BLaER1 treated with 17β-estradiol and CSF1 and Interleukin-3, amounts not matched to agents 10 nM and 100 nM (cell line): ENCODE measurements around the gene NADK.
"Not testable (repeated sequence)": the region's sequence is repeated elsewhere in the genome, so short reads cannot be mapped to it uniquely, and the experiment has no call there.

Source experiments
- H3K27ac ChIP-seq, 11 experiments: shearing (Covaris generic); formaldehyde crosslinking; 2 replicates each; pipeline ENCODE4 v1.8.1; 2022
- H3K27me3 ChIP-seq, 11 experiments: shearing (Covaris generic); formaldehyde crosslinking; 2 replicates each; pipeline ENCODE4 v1.8.1; 2022
- H3K36me3 ChIP-seq, 11 experiments: shearing (Covaris generic); formaldehyde crosslinking; 2 replicates each; pipeline ENCODE4 v1.8.1; 2022
- H3K4me1 ChIP-seq, 10 experiments: shearing (Covaris generic); formaldehyde crosslinking; 2 replicates each; pipeline ENCODE4 v1.8.1; 2022
- H3K4me2 ChIP-seq, 11 experiments: shearing (Covaris generic); formaldehyde crosslinking; 2 replicates each; pipeline ENCODE4 v1.8.1; 2022
- H3K4me3 ChIP-seq, 10 experiments: shearing (Covaris generic); formaldehyde crosslinking; 2 replicates each; pipeline ENCODE4 v1.8.1; 2022
- H3K9ac ChIP-seq, 11 experiments: shearing (Covaris generic); formaldehyde crosslinking; 2 replicates each; pipeline ENCODE4 v1.8.1; 2022
- H3K9me3 ChIP-seq, 11 experiments: shearing (Covaris generic); formaldehyde crosslinking; replicated peaks in 1 of 11; 2 replicates each; pipeline ENCODE4 v1.8.1; 2022
- H4K20me1 ChIP-seq, 11 experiments: shearing (Covaris generic); formaldehyde crosslinking; 2 replicates each; pipeline ENCODE4 v1.8.1; 2022
- Cebpa-rat ChIP-seq, 11 experiments: shearing (Covaris generic); IDR thresholded peaks; 2 replicates each; pipeline ENCODE4 v1.8.1; 2022

NADK gene

GRCh38 chr1:1732381-1732780 lies 45.9 kb downstream of the NADK start:
- Histone ChIP-seq H3K4me2 (no peak overlapping the region), H3K9me3 (no peaks in the 10 kb centered on the region), H3K4me3 (no peak overlapping the region), H3K27ac (0 out of 22 replicates have a peak overlapping the region, but pooled peaks of 1 of the 11 experiments have one; percentile 14), H3K9ac (no peak overlapping the region), H3K27me3 (no peaks in the 10 kb centered on the region), H4K20me1 (peaks cover 0 to 4% (median 0%) of the 10 kb centered on the region in 11 experiments; a peak in 2 of 22 replicates), H3K4me1 (peaks cover 0 to 29% (median 15%) of the 10 kb centered on the region in 10 experiments; a peak in 12 of 20 replicates), H3K36me3 (peaks cover 49 to 82% (median 66%) of the 10 kb centered on the region in 11 experiments)
- no peak for TF ChIP-seq Cebpa-rat (IDR thresholded peaks at IDR 0.05)

- no peaks in the 10 kb centered on the region for H3K9me3 ChIP-seq
- H4K20me1 ChIP-seq: peaks cover 0 to 4% (median 0%) of the 10 kb centered on the region in 11 experiments; a peak in 2 of 22 replicates
- H3K36me3 ChIP-seq: peaks cover 46 to 87% (median 60%) of the 10 kb centered on the region in 11 experiments
- no peak overlapping the region for H3K9ac ChIP-seq
- peaks cover 0 to 20% (median 12%) of the 10 kb centered on the region in 10 experiments; a peak in 12 of 20 replicates for H3K4me1 ChIP-seq
- no peak overlapping the region for H3K4me3 ChIP-seq
- no peaks in the 10 kb centered on the region for H3K27me3 ChIP-seq
- peak overlapping the region in 2 of 11 experiments; percentile 5 to 29; a peak in 3 of 22 replicates for H3K27ac ChIP-seq
- no peak for TF ChIP-seq Cebpa-rat (IDR thresholded peaks at IDR 0.05)
- H3K4me2 ChIP-seq: no peak overlapping the region
Measured at GRCh38 chr1:1730870-1731269, 47.4 kb downstream of the NADK start.

- H3K9ac ChIP-seq, H3K4me2 ChIP-seq, H3K4me3 ChIP-seq, H3K9me3 ChIP-seq, H3K27me3 ChIP-seq, H4K20me1 ChIP-seq: not testable (repeated sequence)
- Histone ChIP-seq H3K36me3 (peaks cover 42 to 82% (median 58%) of the 10 kb centered on the region in 11 experiments), H3K27ac (peak overlapping the region in 1 of 11 experiments; percentile 22; a peak in 1 of 22 replicates), H3K4me1 (peaks cover 0 to 20% (median 12%) of the 10 kb centered on the region in 10 experiments; a peak in 12 of 20 replicates)
Measured at GRCh38 chr1:1730230-1730629, 48.0 kb downstream of the NADK start.

GRCh38 chr1:1729116-1729816 lies 49.0 kb downstream of the NADK start:
- H3K27ac ChIP-seq: peak overlapping the region in 7 of 11 experiments; percentile 16 to 85 (median 71); a peak in 13 of 22 replicates
- peaks cover 0 to 20% (median 12%) of the 10 kb centered on the region in 10 experiments; a peak in 12 of 20 replicates for H3K4me1 ChIP-seq
- not testable (repeated sequence) for H4K20me1 ChIP-seq, H3K9me3 ChIP-seq, H3K4me3 ChIP-seq, H3K27me3 ChIP-seq
- peak overlapping the region in 5 of 11 experiments; percentile 60 to 85 (median 67); a peak in 11 of 22 replicates for H3K4me2 ChIP-seq
- H3K9ac ChIP-seq: peak overlapping the region in 9 of 11 experiments; percentile 3 to 74 (median 56); a peak in 15 of 22 replicates
- H3K36me3 ChIP-seq: peaks cover 36 to 73% (median 50%) of the 10 kb centered on the region in 11 experiments

GRCh38 chr1:1728308-1729005 lies 49.8 kb downstream of the NADK start:
- H3K27ac ChIP-seq: peak overlapping the region in 8 of 11 experiments; percentile 16 to 85 (median 64); a peak in 14 of 22 replicates
- H3K4me1 ChIP-seq: peaks cover 0 to 20% (median 12%) of the 10 kb centered on the region in 10 experiments; a peak in 12 of 20 replicates
- H3K4me2 ChIP-seq: peak overlapping the region in 5 of 11 experiments; percentile 60 to 85 (median 67); a peak in 11 of 22 replicates
- peak overlapping the region in 9 of 11 experiments; percentile 8 to 74 (median 56); a peak in 15 of 22 replicates for H3K9ac ChIP-seq
- not testable (repeated sequence) for H4K20me1 ChIP-seq, H3K9me3 ChIP-seq, H3K27me3 ChIP-seq
- H3K4me3 ChIP-seq: 0 out of 20 replicates have a peak overlapping the region, but pooled peaks of 1 of the 10 experiments have one; percentile 23
- peaks cover 29 to 65% (median 42%) of the 10 kb centered on the region in 11 experiments for H3K36me3 ChIP-seq

GRCh38 chr1:1727131-1727651 lies 51.1 kb downstream of the NADK start:
- H3K4me2 ChIP-seq, H3K4me3 ChIP-seq, H3K9me3 ChIP-seq, H3K9ac ChIP-seq, H3K27me3 ChIP-seq, H4K20me1 ChIP-seq: not testable (repeated sequence)
- Histone ChIP-seq H3K27ac (peak overlapping the region in 2 of 11 experiments; percentile 22 to 29; a peak in 2 of 22 replicates), H3K4me1 (peaks cover 0 to 20% (median 12%) of the 10 kb centered on the region in 10 experiments; a peak in 12 of 20 replicates), H3K36me3 (peaks cover 18 to 52% (median 32%) of the 10 kb centered on the region in 11 experiments)

- H3K4me3 ChIP-seq, H3K4me2 ChIP-seq, H3K9ac ChIP-seq, H3K9me3 ChIP-seq, H4K20me1 ChIP-seq, H3K27me3 ChIP-seq: not testable (repeated sequence)
- Histone ChIP-seq H3K4me1 (peaks cover 0 to 25% (median 12%) of the 10 kb centered on the region in 10 experiments; a peak in 12 of 20 replicates), H3K27ac (peak overlapping the region in 3 of 11 experiments; percentile 17 to 38 (median 22); a peak in 4 of 22 replicates), H3K36me3 (peaks cover 12 to 52% (median 26%) of the 10 kb centered on the region in 11 experiments)
Measured at GRCh38 chr1:1726088-1726487, 52.2 kb downstream of the NADK start.

- H3K4me3 ChIP-seq: peak within 1 kb of the TSS; percentile 66 to 83 (median 76)
- not testable (repeated sequence) for H3K27me3 ChIP-seq, H3K9me3 ChIP-seq
- H3K4me2 ChIP-seq: peak within 1 kb of the TSS in 5 of 11 experiments; percentile 6 to 48 (median 29); a peak in 4 of 22 replicates
- peak within 1 kb of the TSS; percentile 74 to 87 (median 84); a peak in 21 of 22 replicates for H3K27ac ChIP-seq
- H3K4me1 ChIP-seq: peaks cover 0 to 16% (median 10%) of the 10 kb centered on the region in 10 experiments; a peak in 12 of 20 replicates
- peaks cover 18 to 53% (median 29%) of the 10 kb centered on the region in 11 experiments for H3K36me3 ChIP-seq
- peaks cover 0 to 10% (median 0%) of the 10 kb centered on the region in 11 experiments; a peak in 6 of 22 replicates for H4K20me1 ChIP-seq
- peak within 1 kb of the TSS; percentile 74 to 89 (median 86) for H3K9ac ChIP-seq
Measured at GRCh38 chr1:1724035-1724864, 54.0 kb downstream of the NADK start, which contains the start of gene CDK11A. CDK11A (minus strand) TSS chr1:1724357; CDS start chr1:1722818, 1,539 bp downstream.
